Measurements from ENCODE around the gene ATF6B. TPM values are rescaled to one million over a fixed set of nuclear protein-coding genes. Genes with fewer than 3 reads are reported as not detected.

The ATF6B gene
- total RNA-seq, 1 experiment from 2014 or later: 22.8 TPM

DNA sequence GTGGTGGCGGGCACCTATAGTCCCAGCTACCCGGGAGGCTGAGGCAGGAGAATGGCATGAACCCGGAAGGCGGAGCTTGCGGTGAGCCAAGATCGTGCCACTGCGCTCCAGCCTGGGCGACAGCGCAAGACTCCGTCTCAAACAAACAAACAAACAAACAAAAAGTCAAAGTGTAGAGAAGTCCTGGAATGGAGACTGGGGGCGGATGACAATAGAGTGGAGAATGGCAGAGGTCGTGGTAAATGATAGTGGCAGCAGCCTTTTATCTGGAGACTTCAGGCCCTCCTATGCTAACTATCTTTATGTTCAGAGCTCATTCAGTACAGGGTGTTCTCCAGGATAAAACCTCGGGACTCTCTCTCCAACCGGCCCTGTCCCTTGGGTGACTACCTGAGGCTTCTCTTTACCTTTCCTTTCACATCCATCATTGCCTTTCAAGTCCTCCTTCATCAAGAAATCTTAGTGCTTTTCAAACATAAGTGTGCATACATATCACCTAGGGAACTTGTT, 3.4 kb upstream of the ATF6B start:
- no peak overlapping the region for H3K4me3 ChIP-seq
- no peak overlapping the region for H3K27ac ChIP-seq
- no peaks in the 10 kb centered on the region for H3K9me3 ChIP-seq (replicated peaks)
- DNase-seq (ENCODE audit: low read depth in 1 of 2, low spot score in 2 of 2): no peak
- H3K4me1 ChIP-seq (replicated peaks): peaks cover 52% of the 10 kb centered on the region
- H3K36me3 ChIP-seq: peaks cover 8% of the 10 kb centered on the region
- H3K27me3 ChIP-seq (replicated peaks): no peaks in the 10 kb centered on the region

DNA sequence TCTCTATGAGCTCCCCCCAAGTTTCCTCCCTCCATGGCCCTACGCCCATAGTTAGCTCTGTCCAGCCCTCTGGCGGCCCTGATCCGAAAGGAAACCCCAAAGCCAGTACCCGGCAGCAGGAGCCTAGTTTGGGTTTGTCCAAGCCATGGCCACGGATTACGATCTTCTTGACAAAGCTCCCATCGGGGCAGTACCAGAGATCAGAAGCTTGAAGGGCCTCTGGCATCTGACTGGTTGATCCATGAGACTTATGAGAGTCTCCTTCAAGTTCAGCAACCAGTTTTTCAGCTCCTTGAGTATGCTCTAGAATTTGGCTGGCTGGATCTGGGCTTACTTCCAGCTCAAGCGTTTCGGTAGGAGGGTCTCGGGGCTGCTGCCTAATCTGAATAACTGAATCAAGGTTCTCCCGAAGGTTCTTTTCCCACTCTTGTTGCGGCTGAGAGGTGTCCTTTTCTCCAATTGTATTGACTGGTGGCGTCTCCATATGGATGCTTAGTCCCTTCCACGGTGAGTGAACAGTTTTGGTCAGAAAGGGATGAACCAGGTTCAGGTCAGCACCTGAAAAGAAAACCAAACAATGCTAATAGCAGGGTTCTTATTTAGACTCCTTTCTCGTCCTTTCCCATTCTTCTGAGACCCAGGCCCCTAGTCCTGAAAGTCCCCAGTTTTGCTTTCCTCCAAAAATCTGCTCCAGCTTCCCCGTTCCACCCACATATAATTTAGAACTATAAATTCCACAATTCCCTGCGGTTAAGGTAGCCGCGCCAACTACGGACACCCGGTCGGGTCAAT, 1.4 kb upstream of the ATF6B start:
- Histone ChIP-seq H3K4me1 (replicated peaks) (peaks cover 39% of the 10 kb centered on the region), H3K27ac (peak overlapping the region; percentile 25), H3K36me3 (peaks cover 28% of the 10 kb centered on the region), H3K4me3 (peak overlapping the region; percentile 47), H3K9me3 (replicated peaks) (no peaks in the 10 kb centered on the region), H3K27me3 (replicated peaks) (no peaks in the 10 kb centered on the region)
- DNase-seq (ENCODE audit: low read depth in 1 of 2, low spot score in 2 of 2): no peak

DNA sequence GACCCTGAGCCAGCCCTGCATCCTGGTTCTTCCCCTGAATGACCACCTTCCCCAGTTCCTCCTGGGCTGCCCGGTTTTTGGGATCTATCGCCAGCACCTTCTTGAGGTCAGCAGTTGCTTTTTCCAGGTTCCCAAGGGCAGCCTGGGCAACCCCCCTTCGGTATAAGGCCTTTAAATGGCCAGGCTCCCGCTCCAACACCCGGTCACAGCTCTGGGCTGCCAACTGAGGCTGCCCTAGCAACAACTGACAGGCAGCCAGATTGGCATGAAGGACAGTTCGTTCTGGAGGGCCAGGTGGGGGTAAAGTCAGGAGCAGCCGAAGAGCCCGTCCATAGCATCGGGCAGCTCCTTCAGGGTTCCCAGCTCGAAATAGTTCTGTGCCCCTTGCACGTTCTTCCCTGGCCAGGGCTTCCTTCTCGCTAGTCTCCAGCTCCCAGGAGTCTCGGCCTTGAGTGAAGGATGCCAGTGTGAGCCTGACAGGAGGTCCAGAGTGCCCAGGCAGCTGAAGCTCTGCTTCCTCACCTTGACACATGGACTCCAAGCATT, 778 bp upstream of the ATF6B start:
- Histone ChIP-seq H3K4me1 (replicated peaks) (peaks cover 33% of the 10 kb centered on the region), H3K27ac (no peak overlapping the region), H3K36me3 (peaks cover 35% of the 10 kb centered on the region), H3K9me3 (replicated peaks) (no peaks in the 10 kb centered on the region), H3K4me3 (peak overlapping the region; percentile 47; the same call in 1 of the 2 replicates), H3K27me3 (replicated peaks) (no peaks in the 10 kb centered on the region)
- no peak for DNase-seq (ENCODE audit: low read depth in 1 of 2, low spot score in 2 of 2)

DNA sequence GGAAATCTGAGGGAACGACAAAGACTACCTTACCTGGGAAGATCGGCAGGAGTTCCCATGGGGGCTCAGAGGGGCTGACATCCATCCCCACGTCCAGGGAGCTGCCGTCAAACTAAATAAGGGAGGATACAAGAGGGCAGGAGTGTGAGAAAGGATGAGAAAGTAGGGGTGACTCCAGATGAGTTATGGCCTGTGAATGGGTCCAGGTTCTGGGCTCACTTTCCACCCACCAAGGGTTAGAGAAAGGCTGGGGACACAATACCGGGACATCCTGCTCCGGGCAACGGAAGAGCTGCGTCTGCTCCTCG, 683 bp downstream of the ATF6B start:
- no peak for DNase-seq (ENCODE audit: low read depth in 1 of 2, low spot score in 2 of 2)
- H3K36me3 ChIP-seq: peaks cover 41% of the 10 kb centered on the region
- no peaks in the 10 kb centered on the region for H3K9me3 ChIP-seq (replicated peaks)
- H3K27ac ChIP-seq: peak overlapping the region; percentile 78
- H3K27me3 ChIP-seq (replicated peaks): no peaks in the 10 kb centered on the region
- H3K4me1 ChIP-seq (replicated peaks): peaks cover 26% of the 10 kb centered on the region
- peak overlapping the region; percentile 71 for H3K4me3 ChIP-seq

DNA sequence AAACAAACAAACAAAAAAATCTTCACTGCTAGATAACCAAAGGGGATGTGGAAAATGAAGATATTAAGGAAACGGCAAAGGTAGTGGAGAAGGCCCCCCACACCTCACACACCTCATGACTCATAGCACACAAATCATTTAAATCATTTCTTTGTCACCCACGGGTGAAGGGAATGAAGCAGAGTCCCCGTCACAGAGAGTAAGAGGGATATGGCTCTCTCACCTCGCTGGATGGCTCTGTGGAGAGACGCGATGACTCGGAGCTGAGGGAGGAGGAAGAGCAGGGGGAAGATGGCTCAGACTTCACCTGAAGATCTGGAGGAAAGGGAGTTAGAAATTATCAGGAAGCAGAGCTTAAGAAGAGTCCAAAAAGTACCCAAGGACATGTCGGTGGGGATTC, 1.2 kb downstream of the ATF6B start:
- Histone ChIP-seq H3K4me3 (peak overlapping the region; percentile 71), H3K36me3 (peaks cover 45% of the 10 kb centered on the region), H3K9me3 (replicated peaks) (no peaks in the 10 kb centered on the region), H3K4me1 (replicated peaks) (peaks cover 26% of the 10 kb centered on the region), H3K27ac (no peak overlapping the region), H3K27me3 (replicated peaks) (no peaks in the 10 kb centered on the region)
- DNase-seq (ENCODE audit: low read depth in 1 of 2, low spot score in 2 of 2): no peak

DNA sequence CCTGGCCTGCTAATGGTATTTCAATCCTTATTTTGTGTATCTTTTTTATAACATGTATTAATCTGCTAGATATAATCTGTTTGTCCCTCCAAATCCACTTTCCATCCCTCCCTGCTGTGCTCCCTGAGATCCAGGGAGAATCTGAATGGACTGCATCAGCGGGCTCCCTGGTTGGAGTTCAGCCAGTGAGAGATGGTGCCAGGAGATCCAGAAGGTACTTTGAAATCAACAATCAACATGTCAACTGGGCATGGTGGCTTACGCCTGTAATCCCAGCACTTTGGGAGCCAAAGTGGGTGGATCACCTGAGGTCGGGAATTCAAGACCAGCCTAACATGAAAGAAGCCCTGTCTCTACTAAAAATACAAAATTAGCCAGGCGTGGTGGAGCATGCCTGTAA, 4.4 kb downstream of the ATF6B start:
- Histone ChIP-seq H3K4me1 (replicated peaks) (peaks cover 20% of the 10 kb centered on the region), H3K27me3 (replicated peaks) (no peaks in the 10 kb centered on the region), H3K4me3 (no peak overlapping the region), H3K9me3 (replicated peaks) (no peaks in the 10 kb centered on the region), H3K36me3 (peaks cover 74% of the 10 kb centered on the region), H3K27ac (no peak overlapping the region)
- DNase-seq (ENCODE audit: low read depth in 1 of 2, low spot score in 2 of 2): no peak

DNA sequence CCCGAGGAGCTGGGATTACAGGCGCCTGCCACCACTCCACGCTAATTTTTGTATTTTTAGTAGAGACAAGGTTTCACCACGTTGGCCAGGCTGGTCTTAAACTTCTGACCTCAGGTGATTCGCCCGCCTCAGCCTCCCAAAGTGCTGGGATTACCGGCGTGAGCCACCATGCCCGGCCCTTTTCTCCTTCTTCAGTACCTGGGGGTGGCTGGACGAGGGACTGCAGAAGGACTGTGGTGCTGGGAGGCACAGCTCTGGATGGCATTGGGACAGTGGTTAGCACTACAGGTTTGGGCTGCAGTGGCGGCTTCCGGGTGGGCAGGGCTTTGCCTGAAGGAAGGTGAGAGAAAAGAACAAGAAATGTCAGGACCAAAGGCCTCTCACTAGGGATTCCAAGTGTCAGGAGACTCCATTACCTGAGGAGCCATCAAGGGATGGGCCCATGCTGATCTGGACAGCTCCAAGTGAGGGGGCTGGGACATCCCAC, 7.4 kb downstream of the ATF6B start:
- no peak for DNase-seq (ENCODE audit: low read depth in 1 of 2, low spot score in 2 of 2)
- H3K4me1 ChIP-seq (replicated peaks): peaks cover 17% of the 10 kb centered on the region
- H3K27ac ChIP-seq: no peak overlapping the region
- no peak overlapping the region for H3K4me3 ChIP-seq
- peaks cover 88% of the 10 kb centered on the region for H3K36me3 ChIP-seq
- H3K9me3 ChIP-seq (replicated peaks): no peaks in the 10 kb centered on the region
- H3K27me3 ChIP-seq (replicated peaks): no peaks in the 10 kb centered on the region

DNA sequence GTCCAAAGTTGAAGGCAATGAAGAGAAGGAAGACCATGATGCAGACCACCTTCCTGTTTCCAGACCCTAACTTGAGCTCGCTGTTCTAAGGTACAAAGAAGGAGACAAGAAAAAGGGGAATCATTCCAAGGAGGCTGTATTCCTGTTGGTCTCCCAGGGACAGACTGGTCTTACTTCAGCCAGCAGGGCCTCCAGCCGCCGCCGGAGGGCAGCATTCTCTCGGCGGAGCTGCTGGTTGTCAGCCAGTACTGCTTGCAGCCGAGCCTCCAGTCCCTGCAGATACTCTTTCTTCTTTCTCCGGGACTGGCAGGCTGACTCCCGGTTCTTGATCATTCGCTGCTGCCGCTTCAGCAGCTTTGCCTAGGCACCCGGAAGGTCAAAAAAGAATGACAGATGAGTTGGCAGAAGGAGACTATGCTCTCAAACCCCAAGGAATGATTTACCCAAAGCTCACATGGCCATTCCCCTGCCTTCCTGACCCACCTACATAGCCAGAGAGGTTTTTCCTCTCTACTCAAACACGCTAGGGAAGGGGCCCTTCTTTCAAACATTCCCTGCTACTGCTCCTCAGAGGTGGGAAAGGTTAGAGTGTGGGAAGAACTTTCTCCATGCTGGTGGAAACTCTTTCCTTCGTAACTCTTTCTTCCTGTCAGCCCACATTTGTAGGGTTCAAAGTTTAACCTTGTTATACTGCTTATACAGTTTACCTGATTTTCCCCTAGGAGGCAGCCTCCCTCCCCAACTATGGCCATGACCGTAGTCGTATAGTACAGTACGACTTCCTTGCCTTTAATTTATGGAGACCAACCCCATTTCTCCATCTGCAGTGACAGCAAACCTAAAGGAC, 9.0 kb downstream of the ATF6B start:
- Histone ChIP-seq H3K36me3 (peaks cover 79% of the 10 kb centered on the region), H3K9me3 (replicated peaks) (no peaks in the 10 kb centered on the region), H3K4me3 (no peak overlapping the region), H3K27me3 (replicated peaks) (no peaks in the 10 kb centered on the region), H3K27ac (no peak overlapping the region), H3K4me1 (replicated peaks) (peaks cover 33% of the 10 kb centered on the region)
- DNase-seq (ENCODE audit: low read depth in 1 of 2, low spot score in 2 of 2): peak; percentile 64 to 86

DNA sequence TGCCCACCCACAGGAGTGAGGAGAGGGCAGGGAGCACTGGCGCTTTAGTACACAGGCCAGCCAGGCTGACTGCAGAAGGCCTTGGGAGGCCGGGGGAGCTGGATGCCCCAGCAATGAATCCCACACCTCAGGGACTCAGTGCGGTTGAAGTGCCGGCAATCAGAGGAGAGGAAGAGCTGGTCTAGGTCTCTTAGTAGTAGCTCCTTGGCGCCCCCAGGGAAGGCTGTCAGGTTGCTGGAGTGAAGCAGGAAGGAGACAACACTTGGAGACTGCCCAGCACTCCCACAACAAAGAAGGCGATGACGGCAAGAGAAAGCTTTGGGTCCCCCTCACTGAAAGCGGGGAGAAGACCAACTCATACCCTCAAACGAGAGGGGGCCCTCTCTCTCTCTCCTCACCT, 10.6 kb downstream of the ATF6B start:
- H3K4me1 ChIP-seq (replicated peaks): peaks cover 43% of the 10 kb centered on the region

DNA sequence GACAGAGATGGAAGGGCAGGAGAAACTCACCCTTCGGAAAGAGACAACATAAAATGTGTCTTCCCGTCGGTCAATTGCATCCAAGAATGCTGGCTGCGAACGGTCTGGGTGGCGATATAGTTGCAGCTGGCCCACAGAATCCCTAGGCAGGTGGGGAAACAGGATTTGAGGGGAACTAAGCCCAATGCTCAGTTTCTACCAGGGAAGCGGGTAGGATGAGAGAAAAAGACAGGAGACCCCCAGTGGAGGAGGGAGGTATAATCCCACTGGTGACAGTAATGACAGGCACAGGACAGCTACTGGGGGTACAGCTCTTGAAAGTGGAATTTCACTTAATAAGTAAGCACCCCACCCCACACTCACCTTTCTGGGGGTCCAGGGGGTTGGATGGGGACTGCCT, 11.4 kb downstream of the ATF6B start:
- Histone ChIP-seq H3K9me3 (replicated peaks) (no peaks in the 10 kb centered on the region), H3K27ac (no peak overlapping the region), H3K27me3 (replicated peaks) (no peaks in the 10 kb centered on the region), H3K4me1 (replicated peaks) (peaks cover 43% of the 10 kb centered on the region), H3K4me3 (no peak overlapping the region), H3K36me3 (peaks cover 73% of the 10 kb centered on the region)
- no peak for DNase-seq (ENCODE audit: low read depth in 1 of 2, low spot score in 2 of 2)

More for the DNA sequence above, 10.6 kb downstream of the ATF6B start:
- H3K27ac ChIP-seq: no peak overlapping the region
- no peaks in the 10 kb centered on the region for H3K9me3 ChIP-seq (replicated peaks)
- no peak for DNase-seq (ENCODE audit: low read depth in 1 of 2, low spot score in 2 of 2)
- H3K4me3 ChIP-seq: no peak overlapping the region
- no peaks in the 10 kb centered on the region for H3K27me3 ChIP-seq (replicated peaks)
- H3K36me3 ChIP-seq: peaks cover 79% of the 10 kb centered on the region

DNA sequence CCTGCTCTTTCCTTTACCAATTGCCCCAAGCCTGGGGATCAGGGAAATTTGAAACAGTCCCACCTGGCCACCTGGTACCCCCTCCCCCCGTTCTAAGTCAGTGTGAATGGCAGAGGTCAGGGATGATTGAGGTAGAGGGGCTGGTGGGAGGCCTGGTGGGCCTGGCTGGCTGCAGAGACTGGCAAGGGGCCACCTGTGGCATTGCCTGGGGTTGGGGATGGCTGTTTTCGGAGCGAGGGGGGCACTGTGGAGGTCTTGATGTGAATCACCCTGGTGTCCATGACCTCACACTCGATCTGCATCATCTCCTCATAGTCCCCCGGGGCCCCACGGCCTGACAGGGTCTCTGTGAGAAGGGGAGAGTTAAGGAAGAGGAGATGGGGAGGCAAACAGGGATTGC, 12.4 kb downstream of the ATF6B start:
- DNase-seq (ENCODE audit: low read depth in 1 of 2, low spot score in 2 of 2): no peak
- Histone ChIP-seq H3K4me3 (no peak overlapping the region), H3K9me3 (replicated peaks) (no peaks in the 10 kb centered on the region), H3K4me1 (replicated peaks) (peaks cover 43% of the 10 kb centered on the region), H3K27ac (peak overlapping the region; percentile 67), H3K27me3 (replicated peaks) (no peaks in the 10 kb centered on the region), H3K36me3 (peaks cover 62% of the 10 kb centered on the region)

DNA sequence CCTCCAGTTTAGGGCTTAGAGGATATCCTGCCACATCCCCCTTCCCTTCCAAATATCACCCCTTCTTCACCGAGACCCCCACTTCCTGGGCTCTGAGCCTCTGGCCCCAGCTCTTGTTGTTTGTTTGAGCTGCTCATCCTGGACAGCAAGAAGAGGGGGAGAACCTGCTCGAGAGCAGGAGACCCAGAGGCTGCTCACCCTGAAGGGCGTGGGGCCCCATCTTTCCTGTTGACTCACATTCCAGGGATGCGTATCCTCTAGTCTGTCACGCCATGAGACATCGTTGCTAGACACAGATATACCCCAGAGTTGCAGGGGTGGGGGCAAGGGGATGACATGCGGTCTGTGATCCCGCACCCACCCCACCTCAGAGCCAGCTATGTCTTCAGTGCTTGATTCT, 13.2 kb downstream of the ATF6B start:
- peak; percentile 73 to 89 for DNase-seq (ENCODE audit: low read depth in 1 of 2, low spot score in 2 of 2)
- H3K9me3 ChIP-seq (replicated peaks): no peaks in the 10 kb centered on the region
- peaks cover 57% of the 10 kb centered on the region for H3K36me3 ChIP-seq
- peaks cover 43% of the 10 kb centered on the region for H3K4me1 ChIP-seq (replicated peaks)
- no peak overlapping the region for H3K4me3 ChIP-seq
- H3K27me3 ChIP-seq (replicated peaks): no peaks in the 10 kb centered on the region
- H3K27ac ChIP-seq: peak overlapping the region; percentile 67

DNA sequence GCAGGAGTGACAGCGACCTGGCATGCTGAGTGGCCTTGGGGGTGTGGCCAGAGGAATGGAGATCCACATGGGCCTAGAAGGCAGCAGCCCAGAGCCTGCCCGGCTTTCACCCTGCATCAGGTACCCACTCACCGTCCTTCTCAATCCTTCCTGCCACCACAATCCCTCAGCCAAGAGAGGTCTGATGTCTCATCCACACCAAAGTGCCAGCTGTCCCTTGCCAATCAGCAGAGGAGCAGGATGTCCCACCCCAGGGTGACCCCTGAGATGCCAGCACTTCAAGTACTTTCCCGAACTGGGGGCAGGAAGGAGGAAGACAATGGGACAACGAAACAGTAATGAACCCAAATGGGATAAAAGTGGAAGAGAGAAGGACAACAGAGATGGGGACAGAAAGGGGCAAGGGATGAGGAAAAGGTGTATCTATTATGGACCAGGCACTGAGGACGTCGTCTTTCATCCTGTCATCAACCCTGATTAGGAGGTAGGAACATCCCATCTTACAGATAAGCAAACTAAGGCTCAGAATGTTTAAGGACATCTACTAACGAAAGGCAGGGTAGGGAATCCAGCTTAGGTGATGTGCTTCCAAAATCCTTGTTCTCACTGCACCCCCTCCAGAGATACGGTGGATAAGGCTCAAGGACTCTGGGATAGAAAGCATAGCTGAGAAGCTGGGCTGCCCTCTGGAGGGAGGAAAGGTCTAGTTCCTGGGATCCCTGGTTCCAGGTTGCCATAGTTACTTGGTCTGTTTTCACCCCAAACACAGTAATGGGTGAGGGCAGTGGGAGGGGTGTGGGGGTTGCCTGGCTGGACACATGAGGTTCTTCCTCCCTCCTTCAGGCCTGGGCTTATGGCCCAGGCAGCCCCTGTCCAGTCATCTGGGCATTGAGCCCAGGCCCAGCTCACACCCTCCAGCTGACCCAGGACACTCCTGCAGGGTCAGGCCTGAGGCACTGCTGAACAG, 14.4 kb downstream of the ATF6B start:
- no peaks in the 10 kb centered on the region for H3K9me3 ChIP-seq (replicated peaks)
- H3K4me1 ChIP-seq (replicated peaks): peaks cover 37% of the 10 kb centered on the region
- peak overlapping the region; percentile 67 for H3K27ac ChIP-seq
- peak; percentile 62 to 79 for DNase-seq (ENCODE audit: low read depth in 1 of 2, low spot score in 2 of 2)
- H3K36me3 ChIP-seq: peaks cover 46% of the 10 kb centered on the region
- H3K27me3 ChIP-seq (replicated peaks): peaks cover 5% of the 10 kb centered on the region
- H3K4me3 ChIP-seq: no peak overlapping the region

All from SJSA1 (cell line).